ENCODE results near the gene MYNN.

MYNN gene

DNA sequence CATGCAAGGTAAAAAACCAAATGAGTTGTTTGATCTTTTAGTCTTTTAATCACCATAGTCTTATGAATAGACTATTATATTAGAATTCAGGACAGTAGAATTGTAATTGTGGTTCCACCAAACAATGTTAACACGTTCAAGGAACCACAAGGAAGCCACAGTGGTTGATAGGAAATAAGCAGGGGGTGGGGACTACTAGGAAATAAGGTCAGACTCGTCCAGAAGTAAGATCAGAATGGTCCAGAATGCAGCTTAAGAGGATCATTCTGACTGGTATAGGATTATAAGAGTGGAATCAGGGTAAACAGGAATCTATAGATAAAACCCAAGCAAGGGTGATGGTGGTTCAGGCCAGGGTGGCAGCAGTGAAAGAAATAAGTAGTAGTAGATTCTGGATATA is 7.5 kb downstream of the MYNN start:
- DNase-seq: no peak

DNA sequence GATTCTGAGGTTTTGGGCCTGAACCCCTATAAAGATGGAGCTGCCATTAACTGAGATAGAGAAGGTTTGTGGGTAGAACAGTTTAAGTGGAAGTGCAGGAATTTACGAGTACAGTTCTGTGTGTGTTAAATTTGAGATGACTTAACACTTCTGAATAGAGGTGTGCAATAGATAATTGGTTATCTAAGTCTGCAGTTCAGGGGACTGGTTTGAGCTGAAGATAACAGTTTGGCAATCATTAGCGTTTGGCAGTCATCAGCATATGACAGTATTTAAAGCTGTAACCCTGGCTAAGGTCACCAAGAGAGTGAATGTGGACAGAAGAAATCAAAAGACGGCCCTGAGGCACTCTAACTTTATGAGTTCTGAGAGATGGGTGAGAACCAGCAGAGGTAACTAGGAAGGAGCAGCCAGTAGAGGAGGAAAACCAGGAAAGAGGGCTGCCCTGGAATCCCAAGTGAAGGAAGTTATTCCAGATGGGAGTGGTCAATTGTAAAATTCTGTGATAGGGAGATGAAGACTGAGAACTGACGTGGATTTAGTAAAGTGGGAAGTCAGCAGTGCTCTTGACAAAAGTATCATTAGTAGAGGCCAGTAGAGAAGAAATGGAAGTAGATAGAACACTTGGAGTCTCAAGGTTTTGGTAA is 8.1 kb downstream of the MYNN start:
- no peak for DNase-seq

DNA sequence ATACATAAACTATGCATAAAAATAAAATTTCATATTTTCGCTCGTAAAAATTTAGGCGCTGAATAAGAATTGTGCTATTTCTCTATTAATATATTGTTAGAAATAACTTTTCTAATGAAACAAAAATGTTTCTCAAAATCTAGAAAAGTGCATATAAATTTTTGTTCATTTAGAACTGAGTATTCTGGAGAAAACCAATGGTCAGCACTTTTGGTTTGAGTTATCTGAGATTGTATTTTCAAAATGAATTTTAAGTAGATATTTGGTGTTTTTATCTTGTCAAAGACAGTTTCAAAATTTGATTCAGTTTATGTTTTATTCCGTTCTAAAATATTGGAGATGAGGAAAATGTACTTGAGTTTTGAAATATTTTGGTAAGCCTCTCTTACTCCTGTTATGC is 13.9 kb downstream of the MYNN start:
- no peak for DNase-seq

DNA sequence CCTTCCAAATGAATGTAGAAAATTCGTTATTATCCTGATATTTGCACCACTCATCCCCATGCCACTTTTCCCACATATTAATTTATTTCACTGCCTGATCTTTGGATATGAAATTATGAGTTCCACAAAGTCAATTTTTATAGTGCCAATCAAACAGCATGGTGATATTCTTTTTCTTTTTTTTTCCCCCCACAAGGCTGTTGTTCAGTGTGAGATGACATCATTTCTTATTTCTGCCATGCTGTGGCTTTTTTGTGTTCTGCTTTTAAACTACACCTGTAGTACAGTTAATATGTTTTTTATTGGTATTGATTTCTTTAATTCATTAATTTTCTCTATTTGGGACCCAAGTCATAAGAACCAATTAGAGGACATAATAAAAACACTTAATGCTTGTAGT is 14.6 kb downstream of the MYNN start:
- no peak for DNase-seq

DNA sequence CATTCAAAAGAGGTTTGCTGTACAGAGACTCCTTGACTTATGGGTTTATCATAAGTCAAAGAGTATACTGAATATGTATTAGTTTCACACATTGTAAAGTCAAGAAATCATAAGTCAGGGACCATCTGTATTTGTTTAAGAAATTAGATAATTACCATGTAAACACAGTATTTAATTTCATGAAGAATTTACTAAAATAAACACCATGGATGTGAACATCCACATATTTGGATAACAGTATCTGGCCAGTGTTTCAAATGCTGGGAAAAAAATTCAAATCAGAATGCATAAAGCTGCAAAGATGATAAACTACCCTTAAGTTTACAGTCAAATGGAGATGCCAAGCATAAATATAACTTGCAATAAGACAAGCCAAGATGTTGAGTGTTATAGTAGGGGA is 17.0 kb downstream of the MYNN start:
- DNase-seq: no peak

DNA sequence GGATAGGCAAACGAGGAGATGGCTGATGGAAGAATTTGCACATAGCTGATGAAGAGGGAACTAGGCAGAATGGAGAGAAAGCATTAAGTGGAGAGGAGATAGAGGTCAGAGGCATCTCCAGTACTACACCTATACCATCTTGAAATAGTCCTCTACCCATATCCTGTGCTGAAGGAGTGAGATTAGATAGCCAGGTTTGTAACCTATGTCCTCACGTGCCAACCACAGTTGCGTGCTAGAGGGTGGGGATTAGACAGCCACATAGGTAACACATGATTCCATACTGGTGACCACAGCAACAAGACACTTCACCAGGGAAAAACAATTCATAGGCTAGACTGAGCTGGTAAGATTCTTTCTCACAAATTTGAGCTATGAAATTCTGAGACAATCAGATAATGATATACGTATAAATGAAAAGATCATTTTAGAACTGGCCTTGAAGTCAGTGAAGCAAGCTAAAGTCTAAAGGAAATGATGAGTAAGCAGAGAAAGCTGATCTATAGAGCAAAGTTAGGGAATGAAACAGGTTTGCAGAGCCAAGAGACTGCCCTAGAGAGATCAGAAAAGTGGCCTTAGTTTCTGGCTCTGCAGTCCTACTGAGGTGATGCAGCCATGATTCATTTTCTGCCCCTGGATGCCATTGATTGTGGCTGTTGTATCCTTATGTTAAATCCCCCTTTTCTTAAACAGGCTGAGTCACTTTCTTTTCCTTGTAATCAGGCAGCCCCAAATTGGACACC is 17.7 kb downstream of the MYNN start:
- no peak for DNase-seq

DNA sequence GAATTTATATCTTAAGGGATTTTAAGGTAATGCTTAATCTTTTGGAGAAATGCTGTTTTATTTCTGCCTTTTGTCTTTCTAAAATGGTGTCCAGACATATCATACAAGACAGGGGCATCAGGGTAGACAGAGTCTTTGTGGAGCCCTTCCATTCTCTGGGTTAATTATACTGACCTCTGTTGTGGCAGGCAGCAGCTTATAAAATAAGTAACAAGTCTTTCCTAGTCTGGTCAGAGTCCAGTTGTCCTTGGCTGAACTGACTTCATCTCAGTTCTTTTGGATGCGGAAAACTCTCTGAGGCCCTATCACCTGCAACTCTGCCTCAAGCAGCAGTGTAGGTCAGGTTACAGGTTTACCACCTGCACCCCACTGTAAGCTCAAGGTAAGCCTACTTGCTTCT is 19.2 kb downstream of the MYNN start:
- no peak for DNase-seq

DNA sequence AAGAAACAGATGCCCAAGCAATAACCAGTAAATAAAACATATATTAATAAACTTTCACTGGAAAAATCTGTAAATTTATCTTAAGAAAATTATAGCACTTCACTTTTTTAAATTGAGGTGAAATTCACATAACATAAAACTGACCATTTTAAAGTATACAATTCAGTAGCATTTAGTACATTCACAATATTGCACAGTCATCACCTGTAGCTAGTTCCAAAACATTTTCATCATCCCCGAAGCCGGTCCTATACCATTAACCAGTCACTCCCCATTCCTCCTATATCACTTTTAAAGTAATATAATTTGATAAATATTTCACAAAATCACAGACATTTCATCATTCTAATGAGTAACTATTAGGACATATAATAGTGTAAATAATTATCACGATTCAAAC is 31.5 kb downstream of the MYNN start:
- no peak for DNase-seq

DNA sequence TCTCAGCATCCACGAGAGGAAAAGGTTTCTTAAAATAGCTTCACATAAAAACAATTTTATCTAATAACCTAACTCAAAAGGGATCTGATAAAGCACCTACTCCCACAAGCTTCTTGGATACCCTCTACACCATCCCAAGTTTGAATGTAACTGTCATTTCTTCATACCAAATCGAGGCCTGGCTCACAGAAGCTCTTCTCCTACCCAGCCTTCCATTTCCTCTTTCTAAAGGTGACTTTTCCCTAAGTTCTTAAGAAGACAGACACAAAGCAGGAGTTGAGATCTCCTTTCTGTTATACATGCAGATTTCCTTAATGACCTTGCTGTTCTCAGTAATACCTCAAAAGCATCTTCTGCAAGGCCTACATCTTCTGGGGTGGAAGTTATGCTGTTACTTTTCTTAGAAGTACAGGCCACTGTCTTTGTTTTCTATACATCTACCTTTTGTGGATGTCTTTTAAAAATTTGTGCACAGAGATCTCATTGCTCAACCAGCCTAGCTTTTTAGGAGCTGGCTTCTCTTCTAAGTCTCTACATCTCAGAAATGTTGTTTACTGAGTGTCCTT is 36.1 kb downstream of the MYNN start:
- no peak for DNase-seq

DNA sequence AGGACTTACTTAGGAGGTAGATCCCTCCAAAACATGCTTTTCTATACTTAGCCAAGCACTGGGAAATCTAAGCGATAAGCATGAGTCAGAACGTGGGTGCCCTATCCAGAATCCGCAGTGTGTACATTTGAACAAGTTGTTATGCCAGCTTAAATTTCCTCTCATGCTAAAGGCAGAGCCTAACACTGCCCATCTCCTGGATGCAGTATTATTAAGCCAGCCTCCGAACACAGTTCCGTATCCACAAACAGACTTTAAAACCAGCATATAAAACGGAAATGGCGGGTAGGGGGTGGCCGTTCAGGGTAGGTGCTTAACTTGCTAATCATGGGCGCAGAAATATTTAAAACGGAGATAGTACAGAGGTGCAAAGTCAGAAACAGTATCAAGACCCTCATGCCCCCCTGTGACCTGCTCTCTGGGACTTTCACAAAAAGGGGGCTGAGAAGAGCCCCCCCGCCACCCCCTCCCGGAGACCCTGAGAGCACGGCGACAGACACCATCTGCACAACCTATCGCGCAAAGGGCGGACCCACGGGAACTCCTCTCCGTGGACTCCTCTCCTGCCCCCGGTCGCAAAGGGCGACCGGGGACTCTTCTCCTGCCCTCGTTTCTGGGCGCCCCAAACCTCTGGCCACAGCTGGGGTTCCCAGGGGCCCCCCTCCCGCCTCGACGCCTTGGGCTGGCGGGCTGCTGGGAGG is 38.6 kb downstream of the MYNN start:
- peak in 1 of 2 experiments; percentile 51 for DNase-seq

DNA sequence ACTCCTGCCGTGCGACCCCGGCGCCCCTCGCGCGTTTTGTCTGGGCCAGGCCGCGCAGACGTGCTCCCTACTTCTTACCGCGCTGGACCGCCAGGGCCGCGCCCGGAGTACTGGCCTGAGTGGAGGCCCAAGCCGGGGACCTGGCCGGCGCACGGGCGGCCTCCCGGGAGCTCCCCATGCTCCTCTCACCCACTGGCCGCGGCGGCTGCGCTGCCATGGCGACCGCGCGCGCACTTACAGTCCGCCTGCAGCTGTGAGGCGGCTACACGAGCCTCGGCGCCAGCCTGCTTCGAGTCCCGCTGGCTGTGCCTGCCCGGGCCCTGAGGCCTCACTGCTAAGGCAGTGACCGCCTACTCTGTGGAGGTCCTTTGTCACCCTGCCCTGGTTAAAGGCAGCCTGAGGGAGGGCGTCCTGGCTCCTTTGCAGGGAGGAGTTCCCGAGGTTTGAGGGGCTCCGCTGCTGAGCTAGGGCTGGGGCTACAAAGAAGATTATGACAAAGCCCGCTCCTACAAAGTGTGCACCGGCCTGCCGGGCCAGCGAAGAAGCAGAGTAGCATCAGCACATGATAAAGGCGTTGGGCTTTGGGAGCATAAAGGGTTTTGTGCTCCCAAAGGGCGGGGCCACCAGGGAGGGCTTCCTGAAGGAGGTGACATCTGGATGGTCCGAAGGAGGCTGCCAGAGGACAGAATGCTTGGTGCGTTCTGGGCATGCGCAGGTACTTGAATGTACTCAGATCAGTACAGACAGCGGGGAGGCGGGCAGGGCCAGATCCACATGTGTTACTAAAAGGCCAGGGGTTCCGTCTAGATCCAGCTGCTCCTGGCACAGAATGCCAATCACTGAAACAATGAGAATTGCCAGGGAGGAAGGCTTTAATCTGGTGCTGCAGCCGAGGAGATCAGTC is 39.4 kb downstream of the MYNN start, which contains the start of the genes LRRC34 and LRRIQ4:
TSS of gene LRRC34 (minus strand) at position 573 of the 904 bp plus-strand sequence. CDS start at position 217, 356 bp downstream.
TSS of gene LRRIQ4 (plus strand) at position 539 of the 904 bp plus-strand sequence. CDS start 9,052 bp downstream, outside the sequence.
- DNase-seq: peak; percentile 42 to 43

DNA sequence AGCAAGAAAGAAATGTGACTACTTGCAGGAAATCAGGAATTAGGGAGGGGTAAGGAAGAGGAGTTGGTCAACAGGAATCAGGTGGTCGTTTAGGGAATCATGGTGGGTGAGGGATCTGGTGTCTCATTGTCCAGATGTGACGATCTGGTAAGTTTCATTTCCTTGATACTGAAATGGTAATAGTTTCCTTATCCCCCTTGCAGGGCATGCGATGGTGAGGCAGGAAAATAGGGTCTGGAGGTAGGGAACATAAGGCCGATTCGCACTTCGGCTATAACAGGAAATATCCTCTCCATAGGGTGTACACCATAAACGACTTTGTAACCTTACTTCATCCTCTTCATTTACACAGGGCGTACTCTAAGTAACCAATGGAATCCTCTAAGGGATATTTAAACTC is 40.1 kb downstream of the MYNN start:
- DNase-seq: no peak

DNA sequence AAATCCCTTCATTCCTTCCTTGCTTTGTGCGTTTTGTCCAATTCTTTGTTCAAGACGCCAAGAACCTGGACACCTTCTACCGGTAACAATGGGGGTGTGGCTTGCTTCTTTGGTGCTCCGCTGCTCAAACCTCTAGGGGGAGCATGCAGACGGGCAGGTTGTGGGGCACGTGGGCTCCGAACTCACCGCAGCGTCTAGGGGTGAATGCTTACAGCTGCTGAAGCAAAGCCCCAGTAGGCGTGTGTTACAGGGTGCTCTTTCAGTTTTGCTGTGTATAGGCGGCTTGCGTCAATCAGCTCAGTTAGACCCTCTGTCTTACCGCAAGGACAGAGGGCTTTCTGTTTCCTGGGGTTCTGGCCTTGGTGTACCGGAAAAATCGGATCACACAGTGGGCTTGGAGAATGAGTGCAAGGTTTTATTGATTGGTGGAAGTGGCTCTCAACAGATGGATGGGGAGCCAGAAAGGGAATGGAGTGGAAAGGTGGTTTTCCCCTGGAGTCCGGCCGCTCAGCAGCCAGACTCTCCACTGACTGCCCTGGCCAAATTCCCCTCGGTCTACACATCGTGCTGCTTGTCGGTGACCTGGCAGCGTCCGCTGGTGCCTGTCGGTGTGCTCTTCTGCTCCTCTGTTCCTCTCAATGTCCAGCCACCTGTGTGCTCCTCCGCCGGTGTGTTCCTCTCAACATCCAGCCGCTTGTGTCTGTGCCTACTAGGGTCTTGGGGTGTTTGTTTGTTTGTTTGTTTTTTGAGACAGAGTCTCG is 40.7 kb downstream of the MYNN start:
- no peak for DNase-seq

DNA sequence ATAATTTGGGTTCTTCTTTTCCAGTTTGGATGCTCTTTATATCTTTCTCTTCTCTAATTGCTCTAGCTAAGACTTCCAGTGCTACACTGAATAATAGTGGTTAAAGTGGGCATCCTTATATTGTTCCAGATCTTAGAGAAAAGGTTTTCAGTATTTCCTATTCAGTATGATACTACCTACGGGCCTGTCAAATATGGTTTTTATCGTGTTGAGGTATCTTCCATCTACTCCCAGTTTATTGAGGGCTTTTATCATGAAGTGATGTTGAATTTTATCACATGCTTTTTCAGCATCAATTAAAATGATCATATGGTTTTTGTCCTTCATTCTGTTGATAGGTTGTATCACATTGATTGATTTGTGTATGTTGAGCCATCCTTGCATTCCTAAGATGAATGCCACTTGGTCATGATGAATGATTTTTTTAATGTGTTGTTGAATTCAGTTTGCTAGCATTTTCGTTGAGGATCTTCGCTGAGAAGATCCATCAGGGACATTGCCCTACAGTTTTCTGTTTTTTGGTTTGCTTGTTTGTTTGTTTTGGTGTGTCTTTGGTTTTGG is 42.5 kb downstream of the MYNN start:
- peak in 1 of 2 experiments; percentile 2 for DNase-seq

DNA sequence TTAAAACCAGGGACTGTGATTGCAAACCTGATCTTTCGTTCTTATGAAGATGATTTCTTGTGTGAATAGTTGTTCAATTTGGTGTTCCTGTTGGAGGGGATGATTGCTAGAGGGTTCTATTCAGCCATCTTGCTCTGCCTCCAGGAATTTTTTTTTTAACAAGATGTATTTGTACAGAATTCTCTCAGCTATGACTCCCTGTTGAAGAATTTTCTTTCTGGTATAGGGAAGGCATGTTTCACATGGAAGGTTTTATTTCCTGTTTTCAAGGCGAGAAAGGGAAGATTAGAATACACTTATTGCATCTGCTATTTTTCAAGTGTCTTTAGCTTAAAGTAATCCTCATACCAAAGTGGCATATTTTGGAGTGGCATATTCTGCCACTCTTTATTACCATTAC is 45.1 kb downstream of the MYNN start:
- DNase-seq: no peak

DNA sequence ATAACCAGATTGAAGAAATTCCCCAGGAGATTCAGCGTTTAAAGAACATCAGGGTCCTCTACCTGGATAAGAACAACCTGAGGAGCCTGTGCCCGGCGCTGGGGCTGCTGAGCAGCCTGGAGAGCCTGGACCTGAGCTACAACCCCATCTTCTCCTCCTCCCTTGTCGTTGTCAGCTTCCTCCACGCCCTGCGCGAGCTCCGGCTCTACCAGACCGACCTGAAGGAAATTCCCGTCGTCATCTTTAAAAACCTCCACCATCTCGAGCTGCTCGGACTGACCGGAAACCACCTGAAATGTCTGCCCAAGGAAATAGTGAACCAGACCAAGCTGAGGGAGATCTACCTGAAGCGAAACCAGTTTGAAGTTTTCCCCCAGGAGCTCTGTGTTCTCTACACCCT is 48.9 kb downstream of the MYNN start:
- peak in 1 of 2 experiments; percentile 76 for DNase-seq

DNA sequence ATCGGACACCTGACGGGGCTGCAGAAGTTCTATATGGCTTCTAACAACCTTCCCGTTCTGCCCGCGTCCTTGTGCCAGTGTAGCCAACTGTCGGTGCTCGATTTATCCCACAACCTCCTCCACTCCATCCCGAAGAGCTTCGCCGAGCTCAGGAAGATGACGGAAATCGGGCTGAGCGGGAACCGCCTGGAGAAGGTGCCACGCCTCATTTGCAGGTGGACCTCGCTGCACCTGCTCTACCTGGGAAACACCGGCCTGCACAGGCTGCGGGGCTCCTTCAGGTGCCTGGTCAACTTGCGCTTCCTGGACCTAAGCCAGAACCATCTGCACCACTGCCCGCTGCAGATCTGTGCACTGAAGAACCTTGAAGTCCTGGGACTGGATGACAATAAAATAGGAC is 49.3 kb downstream of the MYNN start:
- DNase-seq: peak; percentile 74 to 76

DNA sequence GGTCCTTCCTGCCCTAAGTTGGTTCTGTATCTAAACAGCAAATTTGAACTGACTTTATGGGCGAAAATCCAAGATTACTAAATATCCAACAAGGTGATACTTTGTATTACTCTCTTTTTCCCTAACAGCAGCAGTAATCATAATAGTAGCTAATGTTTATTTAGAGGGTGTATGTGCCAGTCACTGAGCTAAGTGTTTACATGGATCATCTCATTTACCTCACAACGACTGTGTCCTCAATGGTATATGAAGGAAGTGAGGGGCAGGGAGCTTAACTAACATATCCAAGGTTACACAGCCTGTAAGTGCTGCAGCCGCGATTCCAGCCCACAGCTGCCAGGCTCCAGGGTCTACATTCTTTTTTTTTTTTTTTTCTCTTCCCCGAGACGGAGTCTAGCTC is 49.8 kb downstream of the MYNN start:
- DNase-seq: no peak

DNA sequence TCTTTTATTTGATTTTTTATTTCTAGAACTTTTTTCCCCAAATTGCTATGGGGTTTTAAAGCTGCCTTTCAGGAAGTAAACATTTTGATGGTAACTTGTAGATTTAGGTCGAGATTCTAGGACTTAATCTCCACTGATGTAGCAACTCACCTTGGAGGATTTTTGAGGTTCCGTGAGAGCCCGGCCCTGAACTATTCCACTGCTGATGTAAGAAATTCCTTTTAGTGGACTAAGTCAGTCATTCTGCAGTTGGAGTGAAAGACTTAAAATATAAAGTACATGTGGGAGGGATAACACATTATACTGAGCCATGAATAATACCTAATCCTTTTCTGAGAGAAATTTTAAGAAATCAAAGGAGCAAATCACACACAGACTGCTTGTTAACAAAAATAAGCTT is 52.1 kb downstream of the MYNN start:
- DNase-seq: no peak

DNA sequence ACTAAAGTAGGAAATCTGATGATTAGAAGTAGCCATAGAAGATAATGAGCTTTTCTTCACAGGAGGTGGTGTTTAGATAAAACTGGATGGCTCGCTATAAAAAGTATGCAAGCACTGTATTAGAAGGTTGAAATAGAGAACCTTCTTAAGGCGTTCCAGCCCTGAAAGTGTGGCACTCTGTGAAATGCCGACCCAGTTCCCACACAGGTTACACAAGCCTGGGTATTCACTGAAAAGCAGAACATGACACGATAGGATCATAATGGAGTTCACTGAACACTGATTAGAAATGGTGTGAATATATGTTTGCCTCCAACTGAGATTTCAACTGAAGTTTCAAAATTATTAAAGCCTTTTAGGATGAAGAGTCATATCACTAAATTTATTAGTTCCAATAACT is 54.5 kb downstream of the MYNN start:
- DNase-seq: no peak

DNA sequence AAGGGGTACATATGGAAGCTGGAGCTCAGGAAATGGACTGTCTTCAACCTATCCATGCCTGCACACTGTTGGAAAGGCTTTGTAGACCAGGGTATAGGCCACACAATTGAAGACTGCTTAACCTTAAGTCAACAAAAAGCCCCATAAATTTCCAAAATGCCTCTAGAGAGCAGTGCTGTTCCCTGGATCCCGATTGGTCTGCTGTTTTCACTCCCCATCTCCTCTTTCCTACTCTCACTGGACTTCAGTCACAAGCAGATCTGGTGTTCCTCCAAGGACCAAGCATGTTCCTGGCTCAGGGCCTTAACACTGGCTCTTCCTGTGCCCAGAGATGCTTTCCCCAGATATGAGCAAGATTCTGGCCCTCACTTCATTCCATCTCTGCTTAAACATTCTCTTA is 62.3 kb downstream of the MYNN start:
- no peak for DNase-seq
